CD4-positive, alpha-beta T cell treated with Interleukin-1 beta for 1 hour (primary cell): ENCODE data around the gene CBARP.
"Not testable (repeated sequence)": the region's sequence is repeated elsewhere in the genome, so short reads cannot be mapped to it uniquely, and the experiment has no call there.

ENCODE experiments used
- DNase-seq, 2 donors: peaks; one replicate each; pipeline ENCODE4 v3.0.0-alpha.2; 2020 to 2022

Gene CBARP

GRCh38 chr19:1251330-1252220 lies 13.8 kb upstream of the CBARP start:
- peak; percentile 66 to 68 for DNase-seq

GRCh38 chr19:1250437-1251260 lies 12.8 kb upstream of the CBARP start:
- peak; percentile 66 to 70 for DNase-seq

DNA sequence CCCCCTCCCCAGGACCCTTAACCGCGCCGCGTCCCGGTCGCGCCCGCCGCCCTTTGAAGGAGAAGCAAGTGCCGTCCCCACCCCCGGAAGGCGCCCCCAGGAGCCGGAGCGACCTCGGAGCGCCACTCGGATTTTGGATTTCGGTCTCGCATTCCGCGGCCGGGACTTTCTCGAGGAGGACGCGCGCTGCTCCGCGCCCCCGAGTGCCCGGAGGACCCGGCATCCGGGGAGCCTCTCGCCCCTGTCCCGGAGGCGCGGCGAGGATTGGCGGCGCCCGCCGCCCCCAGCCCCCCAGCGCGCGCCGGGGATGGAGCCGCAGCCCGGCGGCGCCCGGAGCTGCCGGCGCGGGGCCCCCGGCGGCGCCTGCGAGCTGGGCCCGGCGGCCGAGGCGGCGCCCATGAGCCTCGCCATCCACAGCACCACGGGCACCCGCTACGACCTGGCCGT lies 12.2 kb upstream of the CBARP start:
- no peak for DNase-seq

DNA sequence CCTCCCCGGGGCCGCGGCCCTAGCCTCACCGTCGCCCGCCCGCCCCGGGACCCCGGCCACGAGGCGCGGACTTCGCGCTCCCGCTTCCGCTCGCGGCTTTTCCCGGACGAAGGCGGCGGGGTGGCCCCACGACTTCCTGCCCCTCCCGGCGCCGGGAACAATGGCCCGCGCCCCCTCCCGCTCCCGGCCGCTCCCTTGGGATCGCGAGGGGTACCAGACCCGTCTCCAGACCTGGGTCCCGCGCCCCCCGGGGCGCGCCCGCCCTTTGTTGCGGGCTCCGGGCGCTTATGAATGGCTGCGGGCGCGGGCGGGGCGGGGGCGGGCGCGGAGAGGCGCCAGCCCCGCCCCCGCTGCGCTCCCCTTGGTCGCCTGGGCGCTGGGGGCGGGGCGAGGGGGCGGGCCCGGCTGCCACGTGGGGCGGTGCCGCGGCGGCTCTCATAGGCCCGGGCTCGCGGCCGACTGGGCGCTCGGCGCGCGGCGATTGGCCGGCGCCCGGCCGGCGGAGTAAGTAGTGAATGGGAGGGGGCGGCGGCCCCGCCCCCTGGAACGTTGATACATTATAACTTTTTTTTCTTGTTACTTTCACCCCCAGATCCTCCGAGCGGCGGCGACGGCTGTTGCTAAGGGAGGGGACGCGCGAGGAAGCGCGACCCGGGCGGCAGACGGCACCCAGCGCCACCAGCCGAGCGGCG lies 11.6 kb upstream of the CBARP start:
- DNase-seq = peak; percentile 94 to 97

DNA sequence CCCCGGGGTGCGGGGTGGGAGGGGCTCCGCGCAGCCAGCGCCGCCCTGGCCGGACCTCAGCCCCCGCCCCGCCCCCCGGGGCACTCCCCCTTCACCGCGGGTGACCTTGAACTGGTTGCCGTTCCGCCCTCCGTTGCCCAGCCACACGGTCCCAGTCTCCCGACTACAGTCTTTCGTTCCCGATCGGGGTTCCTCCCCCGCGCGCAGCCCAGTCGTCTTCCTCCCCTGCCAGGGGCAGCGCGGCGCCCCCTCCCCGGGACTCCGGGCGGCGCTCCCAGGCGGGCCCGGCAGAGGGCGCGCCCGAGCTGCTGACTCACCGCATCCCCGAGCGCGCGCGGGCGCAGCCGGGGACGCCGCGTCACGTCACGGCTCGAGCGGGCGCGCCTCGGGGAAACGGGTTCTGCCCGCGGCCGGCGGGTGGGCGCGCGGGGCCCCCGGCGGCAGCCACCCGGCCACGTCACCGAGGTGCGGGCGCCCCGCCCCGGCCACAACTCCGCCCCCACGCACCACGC lies 11.0 kb upstream of the CBARP start:
- peak; percentile 88 to 89 for DNase-seq

- peak; percentile 80 to 81 for DNase-seq
Measured at GRCh38 chr19:1248139-1248785, 10.5 kb upstream of the CBARP start, which contains the start of gene MIDN. Gene MIDN, plus strand, starts transcription at chr19:1248583. Its CDS starts 1,714 bp downstream, at chr19:1250297.

GRCh38 chr19:1247748-1248138 lies 9.9 kb upstream of the CBARP start:
- DNase-seq = no peak

GRCh38 chr19:1246265-1247087 lies 8.7 kb upstream of the CBARP start:
- not testable (repeated sequence) for DNase-seq

GRCh38 chr19:1245494-1246264 lies 7.9 kb upstream of the CBARP start:
- DNase-seq = no peak

GRCh38 chr19:1244693-1245451 lies 7.1 kb upstream of the CBARP start:
- no peak for DNase-seq

GRCh38 chr19:1243768-1244692 lies 6.2 kb upstream of the CBARP start:
- peak; percentile 88 to 89 for DNase-seq

DNA sequence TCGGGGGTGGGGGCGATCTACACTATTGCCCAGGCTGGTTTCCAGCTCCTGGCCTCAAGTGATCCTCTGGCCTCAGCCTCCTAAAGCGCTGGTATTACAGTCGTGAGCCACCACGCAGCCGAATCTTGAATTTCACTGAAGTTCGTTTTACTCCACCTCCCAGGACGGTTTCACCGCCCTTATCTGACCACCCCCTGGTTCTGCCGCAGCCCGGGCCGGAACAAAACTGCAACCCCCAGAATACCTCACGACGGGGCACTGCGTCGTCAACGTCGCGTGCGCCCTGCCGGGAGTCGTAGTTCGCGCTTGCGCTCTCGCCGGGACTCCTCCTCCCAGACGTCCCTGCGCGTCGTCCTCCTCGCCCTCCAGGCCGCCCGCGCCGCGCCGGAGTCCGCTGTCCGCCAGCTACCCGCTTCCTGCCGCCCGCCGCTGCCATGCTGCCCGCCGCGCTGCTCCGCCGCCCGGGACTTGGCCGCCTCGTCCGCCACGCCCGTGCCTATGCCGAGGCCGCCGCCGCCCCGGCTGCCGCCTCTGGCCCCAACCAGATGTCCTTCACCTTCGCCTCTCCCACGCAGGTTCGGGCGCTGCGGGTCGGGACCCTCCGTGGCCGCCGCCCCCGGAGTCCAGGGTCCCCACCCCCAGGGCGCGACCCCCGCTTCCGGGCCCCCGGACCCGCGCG lies 3.8 kb upstream of the CBARP start, which contains the start of gene ATP5F1D:
TSS of gene ATP5F1D (plus strand) at position 335 of the 679 bp plus-strand sequence. CDS start at position 435, 100 bp downstream.
- DNase-seq = peak; percentile 93 to 94

- DNase-seq = no peak
Measured at GRCh38 chr19:1240925-1241324, 3.1 kb upstream of the CBARP start.

- DNase-seq = peak; percentile 91 to 94
Measured at GRCh38 chr19:1239796-1240737, 2.3 kb upstream of the CBARP start.

GRCh38 chr19:1239420-1239795 lies 1.6 kb upstream of the CBARP start:
- DNase-seq = no peak
